GM19035 (cell line): ENCODE results near the gene FOXP1.

Source experiments
- ATAC-seq: cut with Tn5 transposase; IDR thresholded peaks from one replicate; pipeline ENCODE4 v1.9.1; 2021; ENCODE audit not compliant: unreplicated experiment

The FOXP1 gene

GRCh38 chr3:71565316-71565715 is 18.2 kb downstream of the FOXP1 start:
- no peak for ATAC-seq

GRCh38 chr3:71564361-71564760 is 19.2 kb downstream of the FOXP1 start:
- ATAC-seq = no peak

- ATAC-seq = peak; percentile 92
These were observed 19.7 kb downstream of the FOXP1 start for GRCh38 chr3:71563827-71564226.

- ATAC-seq = no peak
These were observed 20.6 kb downstream of the FOXP1 start for GRCh38 chr3:71562938-71563337.

- no peak for ATAC-seq
These were observed 22.9 kb downstream of the FOXP1 start for GRCh38 chr3:71560665-71561064.

GRCh38 chr3:71559578-71560162 is 23.9 kb downstream of the FOXP1 start:
- ATAC-seq = no peak

- ATAC-seq = no peak
These were observed 24.5 kb downstream of the FOXP1 start for GRCh38 chr3:71559021-71559420.

- ATAC-seq = no peak
These were observed 28.9 kb downstream of the FOXP1 start for GRCh38 chr3:71554649-71555048.

GRCh38 chr3:71551311-71551919 is 32.1 kb downstream of the FOXP1 start:
- no peak for ATAC-seq

GRCh38 chr3:71549951-71550350 is 33.6 kb downstream of the FOXP1 start:
- no peak for ATAC-seq

- ATAC-seq = no peak
These were observed 34.7 kb downstream of the FOXP1 start for GRCh38 chr3:71548705-71549384.

GRCh38 chr3:71547249-71548198 is 36.0 kb downstream of the FOXP1 start:
- no peak for ATAC-seq

- ATAC-seq = no peak
These were observed 36.7 kb downstream of the FOXP1 start for GRCh38 chr3:71546821-71547220.

- ATAC-seq = no peak
These were observed 38.2 kb downstream of the FOXP1 start for GRCh38 chr3:71545330-71545729.

GRCh38 chr3:71543371-71544016 is 40.0 kb downstream of the FOXP1 start:
- no peak for ATAC-seq

GRCh38 chr3:71542521-71543370 is 40.8 kb downstream of the FOXP1 start:
- peak; percentile 49 for ATAC-seq

GRCh38 chr3:71541313-71541712 is 42.2 kb downstream of the FOXP1 start:
- ATAC-seq = no peak

GRCh38 chr3:71537211-71537611 is 46.3 kb downstream of the FOXP1 start:
- no peak for ATAC-seq

- ATAC-seq = no peak
These were observed 47.1 kb downstream of the FOXP1 start for GRCh38 chr3:71536376-71536965.

- ATAC-seq = no peak
These were observed 49.9 kb downstream of the FOXP1 start for GRCh38 chr3:71533588-71533987.
